Kidney epithelial cell (primary cell): Measurements from ENCODE around the gene VDR. TPM values are rescaled to one million over a fixed set of nuclear protein-coding genes. Genes with fewer than 3 reads are reported as not detected.

Experiments used
- DNase-seq: peaks from one replicate; pipeline ENCODE4 v3.0.0-alpha.2; 2010; ENCODE audit warnings: low read depth
- H3K27me3 ChIP-seq: 2 replicates; pipeline ENCODE4 v1.6.0; 2011; ENCODE audit warnings: low read length; ENCODE audit not compliant: control insufficient read depth, insufficient read depth
- H3K36me3 ChIP-seq: 2 replicates; pipeline ENCODE4 v1.5.1; 2011; ENCODE audit warnings: low read length; ENCODE audit not compliant: control insufficient read depth, insufficient read depth
- H3K4me3 ChIP-seq: 2 replicates; pipeline ENCODE4 v1.5.1; 2011; ENCODE audit warnings: low read depth, mild to moderate bottlenecking, control low read depth, low read length
- total RNA-seq: library from RNA; depleted of rRNA; stranded (reverse); fragments of >200 nt; gene quantifications from 2 replicates; pipeline ENCODE4 v1.2.3, GENCODE V29; 2015
- TF ChIP-seq, protein P1 (sequence below): IDR thresholded peaks from 2 replicates; pipeline ENCODE4 v1.5.1; 2011; ENCODE audit warnings: mild to moderate bottlenecking, moderate library complexity, low read length, control low read depth, inconsistent platforms; ENCODE audit not compliant: insufficient read depth, poor library complexity, severe bottlenecking

Gene VDR
- total RNA-seq, 1 donor from 2014 or later, result 21.9 TPM

DNA sequence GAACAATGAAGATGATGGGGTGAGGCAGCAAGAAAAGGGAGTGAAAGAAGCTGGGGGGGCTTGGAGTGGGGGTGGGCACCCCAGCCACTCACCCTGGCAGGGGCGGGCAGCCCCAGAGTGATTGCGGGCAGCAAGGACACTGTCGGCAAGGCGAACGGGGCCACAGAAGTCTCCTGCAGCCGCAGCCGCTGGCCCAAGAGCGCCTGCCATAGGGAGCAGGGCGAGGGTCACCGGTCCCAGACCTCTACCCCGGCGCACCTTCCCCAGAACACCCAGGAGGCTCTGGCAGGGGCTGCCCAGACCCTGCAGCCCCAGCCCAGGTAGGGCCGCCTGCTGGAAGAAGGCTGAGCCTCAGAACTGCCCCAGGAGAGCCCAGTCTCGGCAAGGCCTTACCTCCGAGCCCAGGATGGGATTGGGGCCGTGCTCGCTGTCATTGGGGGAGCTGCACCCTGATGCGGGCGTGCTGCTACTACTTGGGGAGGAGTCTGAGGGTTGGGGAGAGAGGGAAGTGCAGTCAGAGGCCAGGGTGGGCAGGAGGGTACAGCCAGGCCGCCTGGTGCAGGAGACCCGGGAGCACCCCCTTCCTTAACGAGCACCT is 108.9 kb downstream of the VDR start:
- TF ChIP-seq, protein P1, sequence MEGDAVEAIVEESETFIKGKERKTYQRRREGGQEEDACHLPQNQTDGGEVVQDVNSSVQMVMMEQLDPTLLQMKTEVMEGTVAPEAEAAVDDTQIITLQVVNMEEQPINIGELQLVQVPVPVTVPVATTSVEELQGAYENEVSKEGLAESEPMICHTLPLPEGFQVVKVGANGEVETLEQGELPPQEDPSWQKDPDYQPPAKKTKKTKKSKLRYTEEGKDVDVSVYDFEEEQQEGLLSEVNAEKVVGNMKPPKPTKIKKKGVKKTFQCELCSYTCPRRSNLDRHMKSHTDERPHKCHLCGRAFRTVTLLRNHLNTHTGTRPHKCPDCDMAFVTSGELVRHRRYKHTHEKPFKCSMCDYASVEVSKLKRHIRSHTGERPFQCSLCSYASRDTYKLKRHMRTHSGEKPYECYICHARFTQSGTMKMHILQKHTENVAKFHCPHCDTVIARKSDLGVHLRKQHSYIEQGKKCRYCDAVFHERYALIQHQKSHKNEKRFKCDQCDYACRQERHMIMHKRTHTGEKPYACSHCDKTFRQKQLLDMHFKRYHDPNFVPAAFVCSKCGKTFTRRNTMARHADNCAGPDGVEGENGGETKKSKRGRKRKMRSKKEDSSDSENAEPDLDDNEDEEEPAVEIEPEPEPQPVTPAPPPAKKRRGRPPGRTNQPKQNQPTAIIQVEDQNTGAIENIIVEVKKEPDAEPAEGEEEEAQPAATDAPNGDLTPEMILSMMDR, result no peak
- no peak for DNase-seq
- Histone ChIP-seq H3K4me3 (no peak overlapping the region), H3K36me3 (peaks cover 9% of the 10 kb centered on the region), H3K27me3 (no peaks in the 10 kb centered on the region)

DNA sequence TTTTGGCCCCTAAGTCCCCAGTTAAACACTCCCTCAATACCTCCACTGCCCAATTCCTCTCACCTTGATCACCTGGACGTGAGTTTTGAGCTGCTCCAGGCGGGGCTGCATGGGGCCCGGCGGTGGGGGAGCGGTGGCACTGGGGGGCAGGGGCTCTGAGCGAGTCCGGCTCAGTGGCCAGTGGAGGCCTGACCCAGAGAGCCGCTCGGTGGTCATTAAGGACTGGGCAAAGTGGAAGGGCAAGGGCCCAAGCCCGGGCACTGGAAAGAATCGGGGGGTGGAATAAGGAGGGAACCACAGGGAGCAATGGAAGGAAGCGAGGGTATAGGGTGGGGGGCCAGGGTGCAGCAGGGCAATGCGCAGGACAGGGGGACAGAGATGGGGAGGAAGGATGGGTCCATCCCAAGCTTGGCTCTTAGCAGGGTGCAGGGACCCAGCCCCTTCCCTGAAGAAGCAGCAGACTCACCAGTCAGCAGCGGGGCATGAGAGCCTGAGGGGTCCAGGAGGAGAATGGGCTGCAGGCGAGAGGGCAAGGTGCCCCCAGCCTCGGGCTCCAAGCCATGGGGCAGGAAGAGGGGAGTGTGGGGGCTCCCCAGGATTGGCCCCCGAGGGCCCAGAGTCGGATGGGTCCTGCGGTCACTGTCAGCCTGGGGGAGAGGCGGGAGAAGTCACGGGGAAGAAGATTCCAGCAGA is 109.5 kb downstream of the VDR start:
- Histone ChIP-seq H3K4me3 (no peak overlapping the region), H3K27me3 (no peaks in the 10 kb centered on the region), H3K36me3 (peaks cover 9% of the 10 kb centered on the region)
- no peak for DNase-seq
- TF ChIP-seq, protein P1, result no peak

DNA sequence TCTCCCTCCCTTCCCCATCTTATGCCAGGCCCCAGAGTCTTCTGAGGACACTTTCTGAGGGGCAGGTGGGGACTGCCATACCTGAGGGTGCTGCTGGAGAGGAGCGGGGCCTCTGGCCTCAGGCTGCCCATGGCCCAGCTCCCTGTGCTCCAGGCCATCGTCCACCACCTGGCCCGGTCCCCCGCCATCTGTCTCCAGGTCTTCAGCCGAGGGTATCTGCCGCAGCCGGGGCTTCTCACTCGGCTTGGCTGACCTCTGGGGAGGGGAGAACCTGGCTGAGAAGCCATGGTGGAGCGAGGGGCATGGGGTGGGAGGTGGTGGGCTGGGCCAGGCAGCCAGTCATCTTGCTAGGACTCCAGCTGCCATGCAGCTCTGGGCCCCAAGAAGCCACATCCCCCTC is 110.1 kb downstream of the VDR start:
- Histone ChIP-seq H3K36me3 (peaks cover 9% of the 10 kb centered on the region), H3K27me3 (no peaks in the 10 kb centered on the region), H3K4me3 (no peak overlapping the region)
- TF ChIP-seq, protein P1, result no peak
- no peak for DNase-seq

DNA sequence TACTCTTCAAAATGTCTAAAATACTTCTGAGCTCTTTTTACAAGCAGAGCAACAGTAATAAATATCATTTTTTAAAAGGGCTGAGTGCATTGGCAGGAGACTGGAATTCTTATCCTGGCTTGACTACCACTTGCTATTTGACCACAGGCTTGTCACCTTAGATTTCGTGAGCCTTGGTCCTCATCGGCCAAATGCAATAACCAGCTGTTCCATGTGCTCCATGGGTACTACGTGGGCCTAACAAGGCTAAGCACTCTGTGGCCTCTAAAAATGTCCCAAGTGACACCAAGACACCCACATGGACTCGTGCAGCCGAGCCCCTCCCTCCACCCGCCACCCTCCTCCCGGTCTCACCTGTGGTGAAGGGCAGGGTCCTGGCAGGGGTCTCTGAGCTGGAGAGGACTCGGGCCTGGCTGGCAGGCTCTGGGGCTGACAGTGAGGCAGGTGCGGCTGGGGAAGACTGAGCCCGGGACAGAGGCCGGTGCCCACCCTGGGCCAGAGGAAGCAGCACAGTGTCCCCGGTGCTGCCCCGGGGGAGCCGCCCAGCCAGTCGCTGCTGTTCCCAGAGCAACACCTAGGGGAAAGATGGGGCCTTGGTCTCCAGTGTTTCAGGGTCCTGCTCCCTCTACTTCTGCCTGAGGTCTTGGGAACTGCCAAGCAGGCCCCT is 111.6 kb downstream of the VDR start:
- no peak for DNase-seq
- TF ChIP-seq, protein P1, result no peak
- Histone ChIP-seq H3K4me3 (no peak overlapping the region), H3K36me3 (peaks cover 7% of the 10 kb centered on the region), H3K27me3 (no peaks in the 10 kb centered on the region)

DNA sequence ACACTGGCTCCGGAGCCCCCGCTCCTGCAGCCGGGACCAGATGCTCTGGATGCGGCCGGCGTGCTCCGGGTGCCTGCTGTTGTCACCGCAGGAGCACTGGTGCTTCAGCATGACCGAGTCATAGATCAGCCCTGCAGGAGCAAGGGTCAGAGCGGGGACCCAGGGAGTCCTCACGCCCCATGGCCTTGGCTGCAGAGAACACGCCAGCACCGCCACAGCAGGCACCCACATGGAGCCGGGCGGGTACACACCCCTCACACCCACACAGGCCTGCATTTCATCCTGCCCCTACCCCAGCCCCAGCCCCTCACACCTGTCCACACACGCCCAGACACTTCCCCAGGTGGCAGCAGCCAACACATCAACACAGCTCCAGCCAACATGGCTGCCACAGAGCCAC is 112.9 kb downstream of the VDR start:
- peaks cover 13% of the 10 kb centered on the region for H3K36me3 ChIP-seq
- DNase-seq, result no peak
- TF ChIP-seq, protein P1, result no peak
- H3K4me3 ChIP-seq, result no peak overlapping the region
- H3K27me3 ChIP-seq, result no peaks in the 10 kb centered on the region

Other genes starting within 250 kb of the VDR start
- gene RPAP3, start 199.0 kb downstream of the VDR start, total RNA-seq, result 15.7 and 27.7 TPM in 2 replicates
- gene ENDOU, start 179.5 kb downstream of the VDR start, total RNA-seq, result not detected in 2 replicates
- 8.7 and 14.3 TPM in 2 replicates for gene RAPGEF3, start 146.1 kb downstream of the VDR start, total RNA-seq
- gene SLC48A1, start 131.8 kb downstream of the VDR start, total RNA-seq, result 18.5 and 26.5 TPM in 2 replicates
- gene HDAC7, start 85.1 kb downstream of the VDR start, total RNA-seq, result 52.1 and 62.2 TPM in 2 replicates
- 96.3 and 133 TPM in 2 replicates for gene TMEM106C, start 58.6 kb upstream of the VDR start, total RNA-seq
- gene COL2A1, start 99.5 kb upstream of the VDR start, total RNA-seq, result 1.7 and 3.8 TPM in 2 replicates
- gene SENP1, start 201.1 kb upstream of the VDR start, total RNA-seq, result 13.2 and 20.9 TPM in 2 replicates
- 29.8 and 33.9 TPM in 2 replicates for gene PFKM, start 214.4 kb upstream of the VDR start, total RNA-seq